Panc1 (cell line): ENCODE data around the gene CFAP43. TPM values are rescaled to one million over a fixed set of nuclear protein-coding genes. Genes with fewer than 3 reads are reported as not detected.

Experiments
- ATAC-seq: fragments of 200-7000 bp; cut with Tn5 transposase; 2 replicates; pipeline ENCODE4 v1.9.1; 2020; ENCODE audit warnings: mild to moderate bottlenecking, moderate library complexity
- BruUV-seq: library from RNA; stranded (reverse); fragments of 400-500 nt; replicated peaks from 2 replicates; lab custom pipeline; 2021; lab: Mats Ljungman, UMichigan
- CTCF ChIA-PET: fragments of 300-600 bp; sonication (Branson Sonifier 250); formaldehyde crosslinking; loops from one replicate; lab custom pipeline; 2022; ENCODE audit warnings: antibody characterized with exemption; lab: Charles Lee
- POLR2A ChIA-PET: fragments of 300-600 bp; sonication (Branson Sonifier 250); formaldehyde crosslinking; loops from one replicate; lab custom pipeline; 2022; ENCODE audit warnings: antibody characterized with exemption; lab: Charles Lee
- DNase-seq: peaks from one replicate; pipeline ENCODE4 v3.0.0-alpha.2; 2010; ENCODE audit warnings: low read depth, low spot score
- H3K27ac ChIP-seq: 2 replicates; pipeline ENCODE4 v1.5.1; 2011; ENCODE audit warnings: mild to moderate bottlenecking, low read length, inconsistent platforms
- H3K27me3 ChIP-seq: fragments of 200-500 bp; sonication (Bioruptor generic); 2 replicates; pipeline ENCODE4 v1.6.0; 2014; ENCODE audit warnings: low read length, inconsistent platforms; ENCODE audit not compliant: control insufficient read depth, insufficient read depth
- H3K36me3 ChIP-seq: fragments of 200-500 bp; sonication (Bioruptor generic); 2 replicates; pipeline ENCODE4 v1.5.1; 2014; ENCODE audit warnings: inconsistent platforms, mild to moderate bottlenecking, low read length, moderate library complexity; ENCODE audit not compliant: control insufficient read depth, insufficient read depth
- H3K4me1 ChIP-seq: 2 replicates; pipeline ENCODE4 v1.5.1; 2011; ENCODE audit warnings: inconsistent platforms, mild to moderate bottlenecking, low read length, moderate library complexity; ENCODE audit not compliant: control insufficient read depth, insufficient read depth
- H3K4me3 ChIP-seq, 2 experiments: 2 replicates each; pipeline ENCODE4 v1.5.1; 2011 to 2012; ENCODE audit warnings: low read depth in 2 of 2, low read length in 2 of 2, mild to moderate bottlenecking in 2 of 2, inconsistent platforms in 1 of 2, moderate library complexity in 1 of 2
- H3K9me3 ChIP-seq: fragments of 200-500 bp; sonication (Bioruptor generic); 2 replicates; pipeline ENCODE4 v1.5.1; 2014; ENCODE audit warnings: low read depth, mild to moderate bottlenecking, inconsistent platforms, low read length, moderate library complexity; ENCODE audit not compliant: control insufficient read depth, insufficient read depth
- CTCF ChIP-seq: fragments of 450-650 bp; IDR thresholded peaks from 2 replicates; pipeline ENCODE4 v1.5.1; 2017; ENCODE audit warnings: mild to moderate bottlenecking
- POLR2AphosphoS5 ChIP-seq: IDR thresholded peaks from 2 replicates; pipeline ENCODE4 v1.6.1; 2012; ENCODE audit warnings: mild to moderate bottlenecking, low read depth, low read length, moderate library complexity
- SIN3A ChIP-seq: IDR thresholded peaks from 2 replicates; pipeline ENCODE4 v1.6.1; 2012; ENCODE audit warnings: low read depth, mild to moderate bottlenecking, low read length, moderate library complexity, borderline replicate concordance; ENCODE audit not compliant: insufficient read depth
- TCF7L2 ChIP-seq: IDR thresholded peaks from 2 replicates; pipeline ENCODE4 v1.6.1; 2011; ENCODE audit warnings: mild to moderate bottlenecking, low read depth, low read length, inconsistent platforms
- in situ Hi-C: cut with HindIII; loops from 2 replicates; pipeline ENCODE4 v1.10.0; 2016; ENCODE audit warnings: low sequenced_read_pairs, low pct_unique_long_range_greater_than_20kb
- intact Hi-C: fragments of 100-400 bp; cut with micrococcal nuclease; formaldehyde crosslinking; loops from one replicate; pipeline ENCODE4 v1.10.0; 2022; ENCODE audit not compliant: unreplicated experiment
- total RNA-seq: library from RNA; stranded (reverse); gene quantifications from one replicate; pipeline ENCODE4 v1.2.1, GENCODE V29; 2021; ENCODE audit not compliant: unreplicated experiment
- TF ChIP-seq, protein P1 (sequence below), 2 experiments: IDR thresholded peaks; 2 replicates each; pipeline ENCODE4 v1.6.1; 2011 to 2012; ENCODE audit warnings: low read depth in 2 of 2, control low read depth in 1 of 2, low read length in 1 of 2, mild to moderate bottlenecking in 1 of 2, moderate library complexity in 1 of 2; ENCODE audit not compliant: insufficient read depth in 1 of 2

The CFAP43 gene
- total RNA-seq, 1 experiment from 2014 or later: 0.21 TPM

DNA sequence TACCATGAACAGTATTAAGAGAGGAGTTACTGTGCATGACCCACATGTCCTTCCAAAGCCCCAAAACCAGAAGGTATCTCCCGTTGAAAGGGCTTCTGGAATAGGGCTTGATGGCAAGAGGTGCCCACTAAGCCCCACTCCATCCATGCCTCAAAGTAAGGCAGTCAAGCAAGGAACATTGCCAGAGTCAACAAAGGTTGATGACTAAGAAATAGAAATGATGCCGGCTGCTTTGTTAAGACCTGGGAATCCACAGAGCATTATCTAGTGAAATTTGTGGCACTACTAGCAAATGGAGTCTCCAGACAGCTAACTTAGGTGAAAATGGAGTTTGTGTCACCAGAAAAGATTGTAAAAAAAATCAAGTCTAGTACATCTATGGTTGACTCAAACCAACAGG, 104.0 kb downstream of the CFAP43 start:
- Histone ChIP-seq H3K9me3 (no peaks in the 10 kb centered on the region), H3K27ac (no peak overlapping the region), H3K4me1 (peaks cover 1% of the 10 kb centered on the region; the same call in 1 of the 2 replicates), H3K27me3 (no peaks in the 10 kb centered on the region; the same call in 1 of the 2 replicates), H3K36me3 (no peaks in the 10 kb centered on the region), H3K4me3 (no peak overlapping the region)
- in situ Hi-C loops (no loop called here), intact Hi-C loops (no loop called here)
- DNase-seq: no peak
- no TSS peak for BruUV-seq
- ChIA-PET CTCF (no interaction called here), POLR2A (no interaction called here)
- TF ChIP-seq TCF7L2 (no peak), POLR2AphosphoS5 (no peak), CTCF (no peak), SIN3A (no peak)
- TF ChIP-seq, protein P1, sequence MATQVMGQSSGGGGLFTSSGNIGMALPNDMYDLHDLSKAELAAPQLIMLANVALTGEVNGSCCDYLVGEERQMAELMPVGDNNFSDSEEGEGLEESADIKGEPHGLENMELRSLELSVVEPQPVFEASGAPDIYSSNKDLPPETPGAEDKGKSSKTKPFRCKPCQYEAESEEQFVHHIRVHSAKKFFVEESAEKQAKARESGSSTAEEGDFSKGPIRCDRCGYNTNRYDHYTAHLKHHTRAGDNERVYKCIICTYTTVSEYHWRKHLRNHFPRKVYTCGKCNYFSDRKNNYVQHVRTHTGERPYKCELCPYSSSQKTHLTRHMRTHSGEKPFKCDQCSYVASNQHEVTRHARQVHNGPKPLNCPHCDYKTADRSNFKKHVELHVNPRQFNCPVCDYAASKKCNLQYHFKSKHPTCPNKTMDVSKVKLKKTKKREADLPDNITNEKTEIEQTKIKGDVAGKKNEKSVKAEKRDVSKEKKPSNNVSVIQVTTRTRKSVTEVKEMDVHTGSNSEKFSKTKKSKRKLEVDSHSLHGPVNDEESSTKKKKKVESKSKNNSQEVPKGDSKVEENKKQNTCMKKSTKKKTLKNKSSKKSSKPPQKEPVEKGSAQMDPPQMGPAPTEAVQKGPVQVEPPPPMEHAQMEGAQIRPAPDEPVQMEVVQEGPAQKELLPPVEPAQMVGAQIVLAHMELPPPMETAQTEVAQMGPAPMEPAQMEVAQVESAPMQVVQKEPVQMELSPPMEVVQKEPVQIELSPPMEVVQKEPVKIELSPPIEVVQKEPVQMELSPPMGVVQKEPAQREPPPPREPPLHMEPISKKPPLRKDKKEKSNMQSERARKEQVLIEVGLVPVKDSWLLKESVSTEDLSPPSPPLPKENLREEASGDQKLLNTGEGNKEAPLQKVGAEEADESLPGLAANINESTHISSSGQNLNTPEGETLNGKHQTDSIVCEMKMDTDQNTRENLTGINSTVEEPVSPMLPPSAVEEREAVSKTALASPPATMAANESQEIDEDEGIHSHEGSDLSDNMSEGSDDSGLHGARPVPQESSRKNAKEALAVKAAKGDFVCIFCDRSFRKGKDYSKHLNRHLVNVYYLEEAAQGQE (IDR thresholded peaks at IDR 0.05; ENCODE audit: insufficient read depth in 1 of 2, low read depth in 2 of 2, low read length in 1 of 2): no peak
- ATAC-seq: no peak

- ChIA-PET CTCF (no interaction called here), POLR2A (interaction anchor here (0.6 to 0.9 kb wide), 2 partner anchors 105 to 279 kb away, joined by 3 to 4 read pairs; partner anchors contain the start of gene CFAP43)
- H3K36me3 ChIP-seq: no peaks in the 10 kb centered on the region
- BruUV-seq: no TSS peak
- no peak overlapping the region for H3K27ac ChIP-seq
- intact Hi-C loops: no loop called here
- H3K9me3 ChIP-seq: no peaks in the 10 kb centered on the region
- TF ChIP-seq, protein P1 (IDR thresholded peaks at IDR 0.05; ENCODE audit: insufficient read depth in 1 of 2, low read depth in 2 of 2, low read length in 1 of 2): no peak
- TF ChIP-seq TCF7L2: no peak
- TF ChIP-seq CTCF: peak; percentile 68
- no peak for TF ChIP-seq POLR2AphosphoS5
- no peak for TF ChIP-seq SIN3A
- DNase-seq (no peak), ATAC-seq (peak; percentile 79)
- no peak overlapping the region for H3K4me3 ChIP-seq
- no peaks in the 10 kb centered on the region for H3K27me3 ChIP-seq
- peaks cover 6% of the 10 kb centered on the region; the same call in 1 of the 2 replicates for H3K4me1 ChIP-seq
- in situ Hi-C loops: no loop called here
These were observed 104.8 kb downstream of the CFAP43 start for GRCh38 chr10:104127411-104127810.
